SK-N-MC (cell line): ENCODE results near the gene LRP1-AS.

Experiments
- DNase-seq: peaks from one replicate; pipeline ENCODE4 v3.0.0-alpha.2; 2011; ENCODE audit warnings: low read depth, low spot score
- H3K27ac ChIP-seq: fragments of 200-600 bp; sonication (generic); 2 replicates; pipeline ENCODE4 v1.5.1; 2016; ENCODE audit warnings: mixed run types
- H3K36me3 ChIP-seq: fragments of 200-600 bp; sonication (generic); 2 replicates; pipeline ENCODE4 v1.6.1; 2017; ENCODE audit warnings: antibody characterized with exemption, low read length, mixed read lengths; ENCODE audit not compliant: insufficient read depth
- H3K4me3 ChIP-seq: fragments of 200-600 bp; sonication (generic); 2 replicates; pipeline ENCODE4 v1.5.1; 2016
- H3K9ac ChIP-seq: fragments of 200-600 bp; sonication (generic); 2 replicates; pipeline ENCODE4 v1.8.0; 2017; ENCODE audit warnings: mixed run types, mixed read lengths; ENCODE audit not compliant: insufficient read length
- H3K9me3 ChIP-seq: fragments of 200-600 bp; sonication (generic); 2 replicates; pipeline ENCODE4 v1.6.1; 2017; ENCODE audit warnings: low read depth, mild to moderate bottlenecking, antibody characterized with exemption, low read length, moderate library complexity, mixed read lengths
- EZH2 ChIP-seq: fragments of 200-600 bp; sonication (generic); IDR thresholded peaks from one replicate; pipeline ENCODE4 v1.6.1; 2017; ENCODE audit warnings: antibody characterized with exemption
- FOXP2 ChIP-seq: optimal IDR thresholded peaks from 2 replicates; pipeline ENCODE3; 2011; ENCODE audit warnings: mild to moderate bottlenecking, moderate library complexity; ENCODE audit not compliant: insufficient read depth; ENCODE audit errors: extremely low read length, control extremely low read depth
- POLR2AphosphoS5 ChIP-seq: IDR thresholded peaks from 2 replicates; pipeline ENCODE4 v1.6.1; 2012; ENCODE audit warnings: mild to moderate bottlenecking, low read depth, low read length, borderline replicate concordance

LRP1-AS gene

DNA sequence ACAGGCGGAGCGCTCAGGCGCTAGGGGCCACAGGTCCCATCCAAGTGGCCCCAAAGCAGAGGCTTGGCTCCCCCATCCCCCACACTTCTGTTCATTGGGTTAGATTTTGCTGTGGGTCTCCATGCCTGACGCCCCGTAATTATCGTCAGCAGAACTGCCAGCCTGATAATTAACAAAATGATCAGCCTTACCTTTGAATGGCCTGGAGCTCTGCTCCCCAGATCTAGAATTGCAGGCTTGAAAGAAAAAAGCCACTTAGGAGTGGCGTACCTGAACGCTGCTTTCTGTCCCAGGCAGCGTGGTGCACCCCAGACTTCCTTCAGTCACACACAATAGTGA, 28.7 kb upstream of the LRP1-AS start:
- TF ChIP-seq FOXP2: no peak
- no peak for TF ChIP-seq EZH2
- no peak for TF ChIP-seq POLR2AphosphoS5
- H3K27ac ChIP-seq: no peak overlapping the region
- no peak overlapping the region for H3K4me3 ChIP-seq
- peaks cover 18% of the 10 kb centered on the region for H3K36me3 ChIP-seq
- H3K9me3 ChIP-seq: no peaks in the 10 kb centered on the region
- no peak for DNase-seq
- H3K9ac ChIP-seq: no peak overlapping the region

DNA sequence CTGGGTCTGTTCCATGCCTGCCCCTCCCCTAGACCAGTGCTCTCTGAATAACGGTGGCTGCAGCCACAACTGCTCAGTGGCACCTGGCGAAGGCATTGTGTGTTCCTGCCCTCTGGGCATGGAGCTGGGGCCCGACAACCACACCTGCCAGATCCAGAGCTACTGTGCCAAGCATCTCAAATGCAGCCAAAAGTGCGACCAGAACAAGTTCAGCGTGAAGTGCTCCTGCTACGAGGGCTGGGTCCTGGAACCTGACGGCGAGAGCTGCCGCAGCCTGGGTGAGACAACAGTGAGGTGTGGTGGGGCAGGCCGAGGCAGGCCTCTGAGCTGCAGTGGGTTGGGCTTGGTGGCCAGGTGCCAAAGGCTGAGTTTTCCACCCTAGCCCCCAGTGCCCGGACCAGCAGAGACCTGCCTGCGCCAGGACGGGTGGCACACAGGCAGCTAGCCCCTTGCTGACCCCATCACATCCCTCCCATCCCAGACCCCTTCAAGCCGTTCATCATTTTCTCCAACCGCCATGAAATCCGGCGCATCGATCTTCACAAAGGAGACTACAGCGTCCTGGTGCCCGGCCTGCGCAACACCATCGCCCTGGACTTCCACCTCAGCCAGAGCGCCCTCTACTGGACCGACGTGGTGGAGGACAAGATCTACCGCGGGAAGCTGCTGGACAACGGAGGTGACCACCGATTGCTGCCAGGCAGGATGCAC, 28.2 kb upstream of the LRP1-AS start:
- Histone ChIP-seq H3K4me3 (no peak overlapping the region), H3K9me3 (no peaks in the 10 kb centered on the region), H3K9ac (no peak overlapping the region), H3K27ac (no peak overlapping the region), H3K36me3 (peaks cover 18% of the 10 kb centered on the region)
- TF ChIP-seq POLR2AphosphoS5: no peak
- TF ChIP-seq EZH2: no peak
- no peak for TF ChIP-seq FOXP2
- DNase-seq: no peak

DNA sequence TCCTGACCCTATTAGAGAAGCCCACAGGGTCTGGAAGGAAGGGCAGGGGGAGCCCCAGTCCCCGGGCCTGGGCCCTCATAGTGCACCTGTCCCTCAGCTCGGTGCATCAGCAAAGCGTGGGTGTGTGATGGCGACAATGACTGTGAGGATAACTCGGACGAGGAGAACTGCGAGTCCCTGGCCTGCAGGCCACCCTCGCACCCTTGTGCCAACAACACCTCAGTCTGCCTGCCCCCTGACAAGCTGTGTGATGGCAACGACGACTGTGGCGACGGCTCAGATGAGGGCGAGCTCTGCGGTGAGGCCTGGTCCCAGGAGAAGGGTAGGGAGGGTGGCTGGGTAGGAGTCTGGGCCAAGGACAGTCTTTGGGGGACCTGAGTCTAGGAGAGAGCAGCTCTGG, 26.3 kb upstream of the LRP1-AS start:
- no peak overlapping the region for H3K4me3 ChIP-seq
- TF ChIP-seq FOXP2 (no peak), POLR2AphosphoS5 (no peak), EZH2 (no peak)
- H3K36me3 ChIP-seq: peaks cover 13% of the 10 kb centered on the region
- no peak overlapping the region for H3K9ac ChIP-seq
- DNase-seq: no peak
- no peaks in the 10 kb centered on the region for H3K9me3 ChIP-seq
- H3K27ac ChIP-seq: no peak overlapping the region

DNA sequence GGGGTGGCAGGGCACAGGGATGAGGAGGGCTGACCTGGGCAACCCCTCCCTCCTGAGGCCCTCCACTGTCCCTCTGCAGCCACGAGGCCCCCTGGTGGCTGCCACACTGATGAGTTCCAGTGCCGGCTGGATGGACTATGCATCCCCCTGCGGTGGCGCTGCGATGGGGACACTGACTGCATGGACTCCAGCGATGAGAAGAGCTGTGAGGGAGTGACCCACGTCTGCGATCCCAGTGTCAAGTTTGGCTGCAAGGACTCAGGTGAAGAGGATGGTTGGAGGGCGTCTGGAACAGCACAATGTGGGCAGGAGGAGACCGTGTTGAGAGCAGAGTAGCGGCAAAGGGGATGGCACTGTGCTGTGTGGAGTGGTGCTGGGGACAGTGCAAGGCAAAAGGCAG, 25.7 kb upstream of the LRP1-AS start:
- Histone ChIP-seq H3K27ac (no peak overlapping the region), H3K4me3 (no peak overlapping the region), H3K36me3 (peaks cover 17% of the 10 kb centered on the region), H3K9ac (no peak overlapping the region), H3K9me3 (no peaks in the 10 kb centered on the region)
- no peak for TF ChIP-seq POLR2AphosphoS5
- TF ChIP-seq FOXP2: no peak
- no peak for TF ChIP-seq EZH2
- no peak for DNase-seq

DNA sequence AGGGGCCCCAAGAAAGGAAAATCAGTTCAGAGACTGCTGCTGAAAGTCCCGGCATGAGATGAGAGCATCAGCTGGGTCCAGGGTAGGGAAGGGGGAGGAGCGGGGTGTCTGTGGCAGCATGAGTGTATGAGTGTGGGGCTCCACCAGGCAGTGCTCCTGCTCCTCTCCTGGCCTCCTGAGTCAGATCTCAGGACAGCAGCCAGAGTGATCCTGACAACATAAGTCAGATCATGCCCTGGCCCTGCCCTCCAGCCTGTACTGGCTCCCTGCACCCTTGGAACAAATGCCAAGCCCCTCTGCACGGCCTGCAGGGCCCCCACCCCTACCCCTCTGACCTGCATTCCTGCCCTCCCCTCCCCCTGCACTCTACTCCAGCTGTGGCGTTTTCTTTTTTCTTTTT, 24.2 kb upstream of the LRP1-AS start:
- peaks cover 31% of the 10 kb centered on the region for H3K36me3 ChIP-seq
- no peak for DNase-seq
- H3K4me3 ChIP-seq: no peak overlapping the region
- TF ChIP-seq POLR2AphosphoS5 (no peak), FOXP2 (no peak), EZH2 (no peak)
- H3K9ac ChIP-seq: no peak overlapping the region
- H3K27ac ChIP-seq: no peak overlapping the region
- H3K9me3 ChIP-seq: no peaks in the 10 kb centered on the region

DNA sequence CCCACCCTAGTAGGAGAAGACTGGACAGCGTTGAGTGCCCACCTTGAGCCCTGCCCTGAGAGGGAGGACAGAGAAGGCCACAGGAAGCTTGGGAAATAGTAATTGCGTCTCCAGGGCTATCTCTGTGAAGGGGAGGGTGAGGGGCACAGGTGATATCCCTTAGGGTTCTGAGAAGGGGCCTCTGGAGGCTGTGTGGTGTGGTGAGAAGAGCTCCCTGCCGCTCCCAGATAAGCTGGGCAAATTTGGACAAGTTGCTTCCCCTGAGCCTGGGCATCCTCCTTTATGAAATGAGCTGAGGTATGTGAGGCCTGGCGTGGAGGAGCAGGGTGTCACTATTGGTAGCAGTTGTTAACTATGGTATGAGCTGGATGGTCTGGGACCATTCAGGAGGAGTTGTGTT, 23.5 kb upstream of the LRP1-AS start:
- peaks cover 29% of the 10 kb centered on the region; the same call in 1 of the 2 replicates for H3K36me3 ChIP-seq
- no peak for DNase-seq
- no peak for TF ChIP-seq EZH2
- H3K9me3 ChIP-seq: no peaks in the 10 kb centered on the region
- H3K4me3 ChIP-seq: no peak overlapping the region
- no peak overlapping the region for H3K9ac ChIP-seq
- no peak overlapping the region for H3K27ac ChIP-seq

DNA sequence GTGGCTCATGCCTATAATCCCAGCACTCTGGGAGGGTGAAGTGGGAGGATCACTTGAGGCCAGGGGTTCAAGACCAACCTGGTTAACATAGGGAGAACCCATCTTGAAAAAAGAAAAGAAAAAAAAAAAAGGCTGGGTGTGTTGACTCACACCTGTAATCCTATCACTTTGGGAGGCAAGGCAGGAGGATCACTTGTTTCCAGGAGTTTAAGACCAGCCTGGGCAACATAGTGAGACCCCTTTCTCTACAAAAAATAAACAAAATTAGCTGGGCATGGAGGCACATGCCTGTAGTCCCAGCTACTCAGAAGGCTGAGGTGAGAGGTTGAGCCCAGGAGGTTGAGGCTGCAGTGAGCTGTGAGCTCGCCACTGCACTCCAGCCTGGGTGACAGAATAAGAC, 23.0 kb upstream of the LRP1-AS start:
- Histone ChIP-seq H3K9me3 (no peaks in the 10 kb centered on the region), H3K27ac (no peak overlapping the region), H3K4me3 (no peak overlapping the region), H3K9ac (no peak overlapping the region), H3K36me3 (peaks cover 27% of the 10 kb centered on the region; the same call in 1 of the 2 replicates)
- TF ChIP-seq POLR2AphosphoS5: no peak
- no peak for TF ChIP-seq FOXP2
- no peak for TF ChIP-seq EZH2
- no peak for DNase-seq

DNA sequence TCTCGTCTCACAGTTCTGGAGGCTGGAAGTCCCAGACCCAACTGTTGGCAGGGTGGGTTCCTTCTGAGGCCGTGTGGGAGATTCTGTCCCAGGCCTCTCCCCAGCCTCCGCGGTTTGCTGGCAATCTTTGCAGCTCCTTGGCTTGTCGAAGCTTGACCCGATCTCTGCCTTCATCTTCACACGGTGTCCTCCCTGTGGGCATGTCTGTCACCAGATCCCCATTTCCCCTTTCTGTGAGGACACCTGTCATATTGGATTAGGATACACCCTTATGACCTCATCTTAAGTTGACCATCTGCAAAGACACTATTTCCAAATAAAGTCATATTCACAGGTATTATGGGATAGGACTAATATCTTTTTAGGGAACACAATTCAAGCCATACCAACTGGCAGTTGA, 22.6 kb upstream of the LRP1-AS start:
- TF ChIP-seq FOXP2: no peak
- no peak for TF ChIP-seq EZH2
- TF ChIP-seq POLR2AphosphoS5: no peak
- DNase-seq: no peak
- Histone ChIP-seq H3K27ac (no peak overlapping the region), H3K36me3 (peaks cover 27% of the 10 kb centered on the region; the same call in 1 of the 2 replicates), H3K9me3 (no peaks in the 10 kb centered on the region), H3K4me3 (no peak overlapping the region), H3K9ac (no peak overlapping the region)
